Activated T-cell treated with anti-CD3 and anti-CD28 coated beads for 4 hours (primary cell): ENCODE results near the gene OARD1.
"Not testable (repeated sequence)": the region's sequence is repeated elsewhere in the genome, so short reads cannot be mapped to it uniquely, and the experiment has no call there.

Experiments
- DNase-seq: peaks from one replicate; pipeline ENCODE4 v3.0.0-alpha.2; 2020

OARD1 gene

GRCh38 chr6:41021832-41022231, 50.3 kb downstream of the OARD1 start:
- DNase-seq: no peak

- DNase-seq: no peak
Observed at GRCh38 chr6:41017663-41018062, 54.5 kb downstream of the OARD1 start.

GRCh38 chr6:41015860-41016259, 56.3 kb downstream of the OARD1 start:
- not testable (repeated sequence) for DNase-seq

- DNase-seq: no peak
Observed at GRCh38 chr6:41014780-41015179, 57.4 kb downstream of the OARD1 start.
